Measurements from ENCODE around the gene RGS13.
A peak's percentile ranks its signal among the peaks of the same experiment; 100 is the strongest.

RGS13 gene

DNA sequence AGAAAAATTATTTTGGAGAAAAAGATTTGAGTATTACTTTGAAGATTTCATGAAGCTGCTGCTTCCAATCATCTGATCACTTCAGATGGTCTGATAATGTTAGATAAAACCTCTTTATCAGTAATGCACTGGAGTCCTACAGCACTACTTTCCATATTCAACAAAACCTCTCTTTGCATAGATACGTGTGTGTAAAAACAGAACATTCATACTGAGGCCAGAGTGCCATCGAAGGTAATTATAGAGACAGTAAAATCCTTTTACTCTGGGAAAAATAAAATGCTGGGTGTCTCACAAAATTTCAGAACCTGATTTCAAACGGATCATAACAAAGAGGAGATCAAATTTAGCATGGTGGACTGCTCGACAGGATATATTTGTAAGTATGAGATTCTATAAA lies at the start of gene RGS13:
RGS13 (plus strand) TSS at position 209 of the 400 bp plus-strand sequence. CDS start 8,188 bp downstream, outside the sequence.
- no peak for DNase-seq

- DNase-seq, result no peak
These were observed 48.3 kb upstream of the RGS13 start for GRCh38 chr1:192587386-192588266.

GRCh38 chr1:192588546-192588945 lies 47.4 kb upstream of the RGS13 start:
- no peak for DNase-seq

- DNase-seq, result no peak
These were observed 46.1 kb upstream of the RGS13 start for GRCh38 chr1:192589813-192590212.

GRCh38 chr1:192592517-192592916 lies 43.4 kb upstream of the RGS13 start:
- no peak for DNase-seq

DNA sequence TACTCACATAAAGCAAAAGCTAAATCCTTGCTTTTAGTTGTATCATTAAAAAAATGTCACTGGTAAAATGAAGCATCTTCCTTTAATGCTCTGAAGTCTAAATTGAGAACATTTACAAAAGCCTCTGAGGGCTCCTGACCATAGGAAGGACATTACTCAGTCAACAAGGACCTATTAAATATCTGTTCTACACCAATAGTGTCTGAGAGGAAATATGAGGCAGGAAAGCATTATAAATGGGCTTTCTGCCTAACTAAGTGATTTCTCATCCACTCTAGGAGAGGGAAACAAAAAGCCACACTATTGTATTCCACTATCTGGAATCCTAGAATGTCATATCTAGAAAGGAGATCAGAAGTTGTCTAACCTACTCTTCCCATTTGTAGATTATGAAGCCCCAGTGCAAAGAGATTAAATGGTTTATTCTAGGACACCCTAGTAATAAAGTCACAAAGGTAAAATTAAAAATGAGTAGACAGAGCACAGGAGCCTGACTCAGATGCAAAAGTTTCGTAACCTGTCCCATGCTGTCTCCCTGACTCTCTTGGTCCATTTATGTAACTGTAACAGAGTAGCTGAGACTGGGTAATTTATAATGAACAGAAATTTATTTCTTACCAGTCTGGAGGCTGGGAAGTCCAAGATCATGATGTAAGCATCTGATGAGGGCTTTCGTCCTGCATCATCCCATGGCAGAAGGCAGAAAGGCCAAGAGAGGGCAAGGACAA lies 42.8 kb upstream of the RGS13 start:
- DNase-seq, result no peak

GRCh38 chr1:192595299-192595698 lies 40.6 kb upstream of the RGS13 start:
- no peak for DNase-seq

DNA sequence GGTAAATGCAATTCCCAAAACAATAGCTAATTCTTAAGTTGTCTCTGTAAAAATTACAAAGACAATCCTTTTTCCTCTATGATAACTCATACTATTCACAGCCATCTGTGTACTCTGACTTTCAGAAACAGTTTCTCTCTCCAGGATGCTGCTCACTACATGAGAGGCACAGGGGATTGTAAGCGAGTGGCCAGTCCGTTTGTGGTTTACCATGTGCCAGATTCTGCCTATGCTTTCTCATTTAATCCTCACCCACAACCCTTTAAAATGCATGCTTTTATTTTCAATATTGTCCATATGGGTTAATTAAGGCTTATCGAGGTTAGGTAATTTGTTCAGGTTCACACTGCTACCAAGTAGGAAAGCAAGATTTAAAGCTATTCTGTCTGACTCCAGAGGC lies 37.4 kb upstream of the RGS13 start:
- no peak for DNase-seq

GRCh38 chr1:192600275-192600674 lies 35.7 kb upstream of the RGS13 start:
- no peak for DNase-seq

- DNase-seq, result no peak
These were observed 34.8 kb upstream of the RGS13 start for GRCh38 chr1:192601143-192601542.

GRCh38 chr1:192601567-192601966 lies 34.4 kb upstream of the RGS13 start:
- DNase-seq, result no peak

GRCh38 chr1:192602757-192603156 lies 33.2 kb upstream of the RGS13 start:
- DNase-seq, result no peak

GRCh38 chr1:192603218-192603787 lies 32.6 kb upstream of the RGS13 start:
- DNase-seq, result no peak

DNA sequence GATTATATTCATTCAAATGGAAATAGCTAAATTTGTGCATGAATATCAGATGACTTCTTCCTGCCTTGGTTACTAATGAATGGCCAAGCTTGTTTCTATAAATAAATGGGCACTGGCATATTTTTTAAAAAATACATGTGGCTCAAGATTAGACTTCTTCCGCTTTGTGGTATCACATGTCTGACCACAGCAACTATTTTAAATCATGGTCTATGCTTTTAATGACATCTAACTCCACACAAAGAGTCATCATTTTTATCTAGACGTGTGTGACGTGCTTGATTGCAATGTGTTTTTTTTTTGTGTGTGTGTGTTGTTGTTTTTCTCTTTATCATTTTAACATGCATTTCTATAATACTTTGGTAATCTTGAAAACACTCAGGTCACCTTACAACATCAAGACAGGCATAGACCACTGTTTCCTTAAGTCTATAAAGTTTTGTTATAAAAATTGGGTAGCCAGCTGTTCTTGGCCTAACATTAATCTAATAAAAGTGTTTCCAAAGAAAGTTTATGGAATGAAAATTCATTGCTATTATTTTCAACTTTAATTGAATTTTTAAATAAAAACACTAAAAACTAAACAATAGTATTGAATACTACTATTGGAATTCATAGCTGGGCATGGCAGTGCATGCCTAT lies 30.8 kb upstream of the RGS13 start:
- DNase-seq, result no peak

DNA sequence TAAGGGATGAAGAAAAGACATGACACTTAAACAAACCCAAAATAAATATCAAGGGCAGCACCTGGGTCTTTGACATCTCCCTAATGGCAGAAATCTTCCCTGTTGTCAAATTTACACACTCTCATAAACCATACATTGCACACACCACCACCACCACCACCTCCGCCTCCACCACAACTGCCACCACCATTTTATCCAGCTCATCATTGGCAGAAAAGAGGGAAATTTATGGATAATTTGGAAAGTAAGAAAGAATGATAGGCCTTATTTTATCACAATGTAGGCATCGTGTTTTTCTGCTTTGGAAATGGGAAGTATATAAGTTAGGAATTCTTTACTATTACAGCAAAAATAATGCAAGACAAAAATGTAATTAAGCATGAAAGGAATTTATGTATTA lies 27.3 kb upstream of the RGS13 start:
- no peak for DNase-seq

- peak; percentile 62 for DNase-seq
These were observed 26.6 kb upstream of the RGS13 start for GRCh38 chr1:192609110-192610079.

DNA sequence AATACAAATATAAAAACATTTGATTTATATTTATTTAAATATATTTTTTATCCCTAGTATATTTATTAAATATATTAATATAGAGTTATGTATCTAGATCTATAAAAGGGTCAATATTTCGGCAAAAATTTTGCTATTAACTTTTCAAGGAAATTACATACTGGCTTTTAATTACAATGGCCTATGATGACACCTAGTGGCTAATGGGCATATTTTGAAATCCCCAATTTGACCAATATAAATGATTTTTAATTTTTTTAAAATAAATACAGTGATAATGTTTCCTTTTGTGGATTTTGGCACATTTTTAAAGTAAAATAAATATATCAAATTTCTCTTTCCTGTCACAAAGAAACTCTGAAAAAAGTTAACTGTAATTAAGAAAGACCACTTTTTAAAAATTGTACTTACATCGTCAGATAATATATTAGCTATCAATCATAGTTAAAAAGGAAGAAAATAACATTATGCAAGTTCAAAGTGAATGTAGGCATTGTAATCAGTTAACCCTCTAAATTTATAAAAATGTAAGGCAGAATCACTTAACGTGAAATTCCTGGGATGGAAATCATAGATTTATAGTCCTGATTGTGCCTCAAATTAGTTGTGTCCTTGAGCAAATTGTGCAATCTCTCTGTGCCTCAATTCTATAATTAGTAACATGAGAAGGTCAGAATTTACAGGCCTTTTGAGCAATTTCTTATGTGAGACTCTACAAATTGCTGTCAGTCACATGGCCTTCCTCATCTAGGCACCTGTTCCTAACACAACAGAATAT lies 25.6 kb upstream of the RGS13 start:
- no peak for DNase-seq

- DNase-seq, result no peak
These were observed 20.9 kb upstream of the RGS13 start for GRCh38 chr1:192615055-192615454.

DNA sequence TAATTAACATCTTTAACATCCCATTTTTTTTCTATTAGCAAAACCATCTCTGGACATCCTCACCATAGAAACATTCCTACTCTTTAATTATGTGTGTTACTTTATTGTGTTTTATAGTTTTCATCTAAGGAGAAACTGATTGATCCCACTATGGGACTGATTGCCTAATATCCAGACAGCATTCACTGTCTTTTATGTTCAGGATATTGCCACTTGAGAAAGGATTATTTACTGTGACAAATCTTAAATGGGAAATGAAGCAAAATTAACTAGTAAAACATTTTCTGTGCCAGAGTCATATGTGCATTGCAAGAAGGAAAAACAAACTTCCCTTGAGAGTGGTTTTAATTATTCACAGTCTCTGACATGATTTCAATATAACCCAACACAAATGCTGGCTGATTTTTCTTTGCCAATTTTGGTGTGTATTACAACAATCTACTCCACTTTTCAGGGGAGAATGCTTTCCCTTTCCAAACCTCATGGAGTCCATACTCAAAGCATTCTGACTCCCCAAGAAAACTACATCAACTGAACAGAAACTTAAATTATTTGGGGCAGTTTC lies 15.8 kb upstream of the RGS13 start:
- no peak for DNase-seq

- DNase-seq, result no peak
These were observed 9.4 kb upstream of the RGS13 start for GRCh38 chr1:192626366-192627179.
